Skin epidermis (tissue), 12 donors: ENCODE measurements around the gene C22orf23.
"Not testable (repeated sequence)": the region's sequence is repeated elsewhere in the genome, so short reads cannot be mapped to it uniquely, and the experiment has no call there.

ENCODE experiments used
- H3K27ac ChIP-seq, 21 experiments: fragments of 200-600 bp; sonication (generic) in 11 of 21; one replicate each; pipeline ENCODE4 v1.5.0; 2020; ENCODE audit warnings: mild to moderate bottlenecking in 3 of 21, inconsistent platforms in 2 of 21, moderate library complexity in 2 of 21
- H3K4me3 ChIP-seq, 7 experiments: fragments of 200-600 bp; sonication (generic) in 2 of 7; one replicate each; pipeline ENCODE4 v1.5.0; 2020; ENCODE audit warnings: inconsistent platforms in 2 of 7, mild to moderate bottlenecking in 2 of 7, moderate library complexity in 1 of 7

The C22orf23 gene

DNA sequence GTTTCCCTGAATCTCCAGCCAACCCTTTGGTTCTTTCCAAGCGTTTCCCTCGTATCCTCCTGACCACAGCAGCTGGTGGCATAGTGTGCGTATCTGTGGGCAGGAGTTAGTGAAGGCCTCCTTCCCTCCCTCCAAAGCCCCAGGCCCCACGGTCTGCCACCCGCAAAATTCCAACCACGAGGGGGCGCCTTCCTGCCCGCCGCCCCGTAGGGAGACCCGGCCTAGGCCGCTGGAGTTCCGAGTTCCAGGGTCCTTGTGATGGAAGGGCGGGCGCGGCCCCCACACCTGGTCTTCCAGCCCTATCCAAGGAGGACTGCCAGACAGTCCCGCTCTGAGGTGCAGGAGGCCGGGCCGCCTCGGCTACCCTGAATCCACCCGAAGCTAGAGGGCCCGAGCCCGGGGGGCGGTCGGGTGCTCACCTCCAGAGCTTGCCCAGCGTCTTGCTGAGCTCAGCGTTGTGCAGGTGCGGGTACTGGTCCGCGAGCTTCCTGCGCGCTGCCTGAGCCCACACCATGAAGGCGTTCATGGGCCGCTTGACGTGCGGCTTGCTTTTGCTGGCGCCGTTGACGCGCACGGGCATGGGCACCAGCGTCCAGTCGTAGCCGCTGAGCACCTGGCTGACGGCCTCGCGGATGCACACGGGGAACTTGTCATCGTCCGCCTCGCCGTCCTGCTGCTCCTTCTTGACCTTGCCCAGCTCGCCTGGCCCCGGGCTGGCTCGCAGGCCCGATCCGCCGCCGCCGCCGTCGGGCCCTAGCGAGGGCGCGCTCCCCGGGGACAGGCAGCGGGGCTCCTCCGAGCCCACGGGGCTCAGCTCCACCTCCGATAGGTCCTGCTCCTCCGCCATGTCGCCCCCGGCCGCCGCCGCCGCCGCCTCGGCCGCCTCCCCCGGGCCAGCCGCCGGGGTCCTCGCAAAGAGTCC lies 29.8 kb upstream of the C22orf23 start:
- Histone ChIP-seq H3K4me3 (peak overlapping the region in 1 of 7 experiments; percentile 1), H3K27ac (peak overlapping the region in 7 of 21 experiments; percentile 26 to 78 (median 48))

DNA sequence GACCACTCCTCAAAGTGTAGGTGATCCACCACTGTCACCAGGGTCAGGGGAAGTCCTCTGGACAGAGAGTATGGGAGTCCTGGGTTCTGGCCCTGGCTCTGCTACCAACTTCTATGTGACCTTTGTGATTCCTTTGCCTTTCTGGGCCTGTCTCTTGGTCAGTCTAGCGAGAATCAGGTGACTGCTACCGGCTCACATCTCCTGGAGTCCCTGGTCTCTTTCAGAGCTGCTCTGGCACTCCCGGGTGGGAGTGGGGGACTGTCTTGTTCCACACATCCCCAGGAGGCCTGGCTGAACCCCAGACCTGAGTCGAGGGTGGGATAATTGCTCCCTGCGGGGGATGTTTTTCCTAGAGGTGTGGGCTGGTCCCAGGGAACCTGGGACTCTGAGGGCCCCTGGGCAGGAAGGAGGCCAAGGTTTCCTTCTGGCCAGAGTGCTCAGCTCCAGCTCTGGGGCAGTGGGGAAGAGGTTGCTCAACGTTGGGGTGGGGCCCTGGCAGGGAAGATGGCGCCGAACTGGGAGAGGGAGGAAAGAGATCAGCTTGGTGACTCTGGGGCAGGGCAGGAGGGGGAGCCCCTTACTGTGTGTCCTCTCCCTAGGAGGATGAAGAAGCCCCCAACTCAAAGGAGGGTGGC lies 28.9 kb upstream of the C22orf23 start:
- H3K27ac ChIP-seq = peak overlapping the region in 5 of 21 experiments; percentile 13 to 78 (median 32)
- H3K4me3 ChIP-seq = no peak overlapping the region

DNA sequence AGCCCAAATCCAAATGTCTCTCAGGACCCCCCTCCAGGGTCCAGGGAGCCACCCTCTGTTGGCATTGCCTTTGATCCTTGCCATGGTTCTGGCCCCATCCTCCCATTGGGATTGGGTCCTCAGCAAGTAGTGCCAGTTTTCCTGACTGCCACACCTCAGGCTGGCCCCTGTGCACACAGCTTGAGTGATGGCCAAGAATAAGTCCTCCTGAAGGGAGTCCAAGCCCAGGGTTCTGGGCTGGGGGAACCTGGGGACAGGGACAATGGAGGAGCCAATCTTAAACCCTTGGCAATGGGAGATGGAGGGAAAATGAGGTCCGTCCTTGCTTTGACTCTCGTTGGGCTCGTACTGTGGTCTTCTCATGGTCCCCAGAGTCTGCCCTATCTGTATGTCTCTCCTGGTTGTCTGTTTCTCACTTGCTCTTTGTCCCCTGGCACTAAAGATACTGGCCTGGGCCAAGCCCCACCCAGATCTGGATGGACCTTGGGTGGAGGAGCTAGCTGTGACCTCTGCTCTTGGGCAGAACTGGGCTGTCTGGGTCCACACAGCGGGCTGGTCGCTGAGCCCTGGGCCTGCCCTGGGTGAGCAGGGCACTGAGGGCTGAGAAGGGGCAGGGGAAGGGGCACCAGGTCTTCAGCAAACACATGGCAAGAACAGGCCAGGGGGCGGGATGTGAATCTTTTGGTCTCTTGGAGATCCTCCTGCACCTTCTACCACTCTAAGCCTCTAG lies 28.0 kb upstream of the C22orf23 start:
- peak overlapping the region in 5 of 21 experiments; percentile 13 to 78 (median 32) for H3K27ac ChIP-seq
- no peak overlapping the region for H3K4me3 ChIP-seq

DNA sequence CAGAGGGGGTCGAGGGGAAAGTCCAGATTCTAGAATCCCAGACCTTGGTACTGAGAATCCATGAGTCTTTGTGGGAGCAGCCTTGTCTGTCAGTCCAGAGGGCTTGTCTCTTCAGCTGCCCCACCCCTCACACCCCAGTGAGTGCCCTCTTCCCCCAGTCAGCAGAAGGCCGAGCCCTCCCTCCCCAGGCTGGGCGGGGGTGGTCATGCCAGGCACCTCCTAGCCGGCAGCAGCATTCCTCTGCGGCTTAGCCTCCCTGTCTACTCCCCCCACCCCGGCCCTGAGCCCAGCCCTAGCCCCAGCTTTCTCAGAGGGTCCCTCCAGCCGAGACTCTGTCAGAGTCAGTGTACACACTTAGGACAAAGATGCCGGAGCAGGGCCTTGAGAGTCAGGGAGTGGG lies 26.4 kb upstream of the C22orf23 start:
- Histone ChIP-seq H3K4me3 (no peak overlapping the region), H3K27ac (peak overlapping the region in 2 of 21 experiments; percentile 19 to 41)

DNA sequence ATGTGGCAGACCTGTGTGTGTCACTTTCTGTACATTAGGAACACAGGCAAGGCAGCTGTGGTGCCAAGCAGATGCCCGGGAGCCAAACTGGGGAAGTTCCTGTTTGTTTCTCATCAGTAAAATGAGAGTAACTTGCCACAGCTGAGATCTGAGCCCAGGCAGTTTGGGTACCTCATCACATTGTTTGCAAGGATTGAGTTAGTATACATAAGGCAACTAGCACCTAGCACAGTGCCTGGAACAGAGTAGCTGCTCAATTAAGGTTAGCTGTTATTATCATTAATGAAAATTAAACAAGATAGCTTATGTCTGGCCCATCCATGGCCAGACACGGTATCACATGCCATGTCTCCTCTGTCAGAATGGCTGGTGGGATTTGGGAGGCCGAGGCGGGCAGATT lies 23.1 kb upstream of the C22orf23 start:
- Histone ChIP-seq H3K4me3 (no peak overlapping the region), H3K27ac (no peak overlapping the region)

DNA sequence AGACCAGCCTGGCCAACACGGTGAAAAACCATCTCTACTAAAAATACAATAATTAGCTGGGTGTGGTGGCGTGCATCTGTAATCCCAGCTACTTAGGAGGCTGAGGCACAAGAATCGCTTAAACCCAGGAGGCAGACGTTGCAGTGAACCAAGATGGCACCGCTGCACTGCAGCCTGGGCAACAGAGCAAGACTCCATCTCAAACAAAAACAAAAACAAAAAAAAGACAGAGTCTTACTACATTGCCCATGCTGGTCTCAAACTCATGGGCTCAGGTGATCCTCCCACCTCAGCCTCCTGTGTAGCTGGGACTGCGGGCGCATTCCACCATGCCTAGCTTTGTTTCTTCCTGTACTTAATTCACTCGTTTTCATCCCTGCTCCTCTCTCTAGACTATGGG lies 22.6 kb upstream of the C22orf23 start:
- not testable (repeated sequence) for H3K4me3 ChIP-seq, H3K27ac ChIP-seq

DNA sequence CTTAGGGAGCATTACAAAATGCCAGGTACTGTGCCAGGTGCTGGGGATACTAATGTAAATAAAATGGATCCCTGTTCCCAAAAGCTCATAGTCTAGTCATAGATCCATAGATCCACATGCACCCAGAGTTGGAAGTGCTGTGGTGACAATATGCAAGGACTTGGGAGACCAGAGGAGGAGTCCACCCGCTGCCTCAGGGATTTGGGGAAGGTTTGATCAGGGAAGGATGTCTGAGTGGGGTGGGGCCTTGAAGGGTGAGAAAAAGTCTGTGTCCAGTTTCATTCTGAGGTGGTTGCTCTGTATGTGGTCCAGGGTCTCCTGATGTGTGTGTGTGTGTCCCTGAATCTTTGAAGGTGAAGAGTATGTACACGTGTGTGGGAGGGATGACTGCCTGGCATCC lies 21.8 kb upstream of the C22orf23 start:
- H3K4me3 ChIP-seq = no peak overlapping the region
- H3K27ac ChIP-seq = no peak overlapping the region

DNA sequence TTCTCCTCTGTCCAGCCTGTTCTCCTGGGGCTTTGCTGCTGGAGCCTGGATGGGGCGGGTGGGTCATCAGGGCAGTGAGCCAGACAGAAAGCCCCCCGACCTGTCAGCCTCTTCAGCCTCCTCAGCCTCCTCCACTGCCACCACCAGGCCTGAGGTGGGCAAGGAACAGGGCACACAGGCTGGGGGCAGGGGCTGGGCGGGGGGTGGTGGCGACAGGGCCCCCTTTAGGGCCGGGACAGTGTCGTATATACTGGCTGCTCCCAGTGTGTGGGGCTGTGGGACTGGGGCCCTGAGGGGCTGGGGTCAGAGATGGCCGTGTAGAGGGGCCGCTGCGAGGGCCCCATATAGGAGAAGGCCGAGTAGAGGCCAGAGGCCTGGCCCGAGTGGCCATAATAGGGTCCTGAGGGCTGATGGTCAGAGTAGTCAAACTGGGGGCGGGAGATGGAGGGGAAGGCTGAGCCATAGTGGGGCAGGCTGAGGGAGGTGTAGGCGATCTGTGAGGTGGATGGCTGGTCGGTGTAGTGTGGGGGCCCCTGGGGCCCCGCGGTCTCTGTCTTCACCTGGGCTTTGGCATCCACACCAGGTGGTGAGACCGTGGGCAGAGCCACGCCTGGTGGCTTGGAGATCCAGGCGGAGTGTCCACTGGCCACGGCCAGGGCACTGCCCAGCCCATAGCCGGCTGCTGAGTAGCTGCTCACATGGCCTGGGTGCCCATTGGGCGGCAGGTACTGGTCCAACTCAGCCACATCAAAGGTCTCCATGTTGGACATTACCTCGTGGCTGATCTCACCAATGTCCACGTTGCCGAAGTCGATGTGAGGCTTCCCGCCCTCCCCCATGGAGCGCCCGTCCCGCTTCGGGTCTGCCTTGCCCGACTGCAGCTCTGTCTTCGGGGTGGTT lies 20.1 kb upstream of the C22orf23 start:
- Histone ChIP-seq H3K4me3 (no peak overlapping the region), H3K27ac (no peak overlapping the region)

DNA sequence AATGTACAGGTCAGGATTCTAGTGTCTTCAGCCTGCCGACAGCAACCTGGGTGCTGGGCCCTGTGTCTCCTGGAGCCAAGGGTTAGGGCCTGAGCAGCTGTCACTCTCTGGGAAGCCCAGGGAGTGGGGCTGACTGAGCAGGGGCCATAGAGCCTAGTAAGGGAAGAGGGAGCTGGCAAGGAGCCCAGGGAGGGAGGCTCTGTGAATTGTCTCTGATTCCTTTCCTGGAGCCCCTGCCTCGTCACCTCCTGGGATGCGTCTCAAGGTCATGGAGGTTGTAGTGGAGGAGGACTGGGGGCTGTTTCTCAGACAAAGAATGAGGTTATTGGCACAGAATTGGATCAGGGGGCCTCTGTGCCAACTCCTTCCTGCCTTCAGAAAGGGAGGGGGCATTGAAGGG lies 19.1 kb upstream of the C22orf23 start:
- H3K27ac ChIP-seq = no peak overlapping the region

DNA sequence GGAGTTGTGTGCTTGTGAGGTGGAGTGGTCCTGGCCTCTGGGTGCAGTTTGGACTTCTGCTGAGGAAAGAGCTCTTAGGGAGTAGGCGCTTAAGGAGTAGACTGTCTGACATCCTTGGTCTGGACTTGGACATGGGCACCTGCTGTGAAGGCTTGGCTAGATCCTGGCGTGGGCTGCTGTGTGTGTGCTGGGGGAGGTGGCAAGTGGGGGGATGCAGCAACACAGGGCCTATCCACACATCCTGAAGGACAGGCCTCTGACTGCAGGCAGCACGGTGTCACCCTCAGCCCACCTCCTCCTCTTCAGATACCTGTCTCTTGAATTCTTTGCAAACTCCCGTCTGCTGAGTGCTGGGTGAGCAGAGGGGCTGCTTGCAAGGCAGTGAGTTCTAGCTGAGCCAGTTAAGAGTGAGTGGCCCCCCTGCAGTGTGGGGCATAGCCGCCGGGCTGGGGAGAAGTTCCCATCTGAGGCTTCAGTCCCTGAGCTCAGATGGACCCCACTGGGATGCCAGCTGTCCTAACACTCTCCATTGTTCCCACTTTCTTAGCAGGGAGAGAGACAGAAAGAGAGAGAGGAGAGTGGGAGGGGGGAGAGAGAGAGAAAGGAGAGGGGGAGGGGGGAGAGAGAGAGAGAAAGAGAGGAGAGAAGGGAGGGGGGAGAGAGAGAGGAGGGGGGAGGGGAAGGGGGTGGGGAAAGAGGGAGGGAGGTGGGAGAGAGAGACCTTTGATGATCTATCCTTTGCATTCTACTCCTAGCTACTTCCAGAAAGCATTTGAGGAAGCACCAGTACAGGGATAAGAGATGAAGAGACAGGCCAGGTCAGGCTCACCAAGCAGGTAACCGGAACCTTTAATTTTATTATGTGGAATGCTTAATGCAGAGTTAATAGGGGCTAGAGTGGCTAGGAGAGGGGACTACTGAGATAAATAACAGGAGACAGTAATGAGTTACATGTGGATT lies 18.4 kb upstream of the C22orf23 start:
- H3K27ac ChIP-seq = no peak overlapping the region

More for the DNA sequence above, 19.1 kb upstream of the C22orf23 start:
- H3K4me3 ChIP-seq = no peak overlapping the region

DNA sequence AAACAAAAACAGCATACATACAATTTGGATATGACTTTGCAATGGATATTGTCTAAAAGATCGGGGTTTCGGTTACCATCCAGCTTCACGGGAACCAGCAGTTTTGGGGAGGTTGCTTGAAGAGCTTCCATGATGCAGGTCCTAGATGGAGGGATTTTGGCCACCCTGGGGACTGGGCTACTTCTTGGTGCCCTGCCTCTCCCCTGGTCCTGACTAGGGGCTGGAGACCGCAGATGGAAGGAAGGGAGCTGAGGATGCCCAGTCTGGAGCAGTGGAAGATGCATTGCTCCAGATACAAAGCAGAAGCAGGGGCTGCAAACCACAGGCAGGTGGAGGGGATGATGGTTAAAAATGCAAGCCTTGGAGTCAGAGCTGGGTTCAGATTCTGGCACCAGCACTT lies 17.5 kb upstream of the C22orf23 start:
- no peak overlapping the region for H3K4me3 ChIP-seq
- no peak overlapping the region for H3K27ac ChIP-seq

More for the DNA sequence above, 18.4 kb upstream of the C22orf23 start:
- no peak overlapping the region for H3K4me3 ChIP-seq

DNA sequence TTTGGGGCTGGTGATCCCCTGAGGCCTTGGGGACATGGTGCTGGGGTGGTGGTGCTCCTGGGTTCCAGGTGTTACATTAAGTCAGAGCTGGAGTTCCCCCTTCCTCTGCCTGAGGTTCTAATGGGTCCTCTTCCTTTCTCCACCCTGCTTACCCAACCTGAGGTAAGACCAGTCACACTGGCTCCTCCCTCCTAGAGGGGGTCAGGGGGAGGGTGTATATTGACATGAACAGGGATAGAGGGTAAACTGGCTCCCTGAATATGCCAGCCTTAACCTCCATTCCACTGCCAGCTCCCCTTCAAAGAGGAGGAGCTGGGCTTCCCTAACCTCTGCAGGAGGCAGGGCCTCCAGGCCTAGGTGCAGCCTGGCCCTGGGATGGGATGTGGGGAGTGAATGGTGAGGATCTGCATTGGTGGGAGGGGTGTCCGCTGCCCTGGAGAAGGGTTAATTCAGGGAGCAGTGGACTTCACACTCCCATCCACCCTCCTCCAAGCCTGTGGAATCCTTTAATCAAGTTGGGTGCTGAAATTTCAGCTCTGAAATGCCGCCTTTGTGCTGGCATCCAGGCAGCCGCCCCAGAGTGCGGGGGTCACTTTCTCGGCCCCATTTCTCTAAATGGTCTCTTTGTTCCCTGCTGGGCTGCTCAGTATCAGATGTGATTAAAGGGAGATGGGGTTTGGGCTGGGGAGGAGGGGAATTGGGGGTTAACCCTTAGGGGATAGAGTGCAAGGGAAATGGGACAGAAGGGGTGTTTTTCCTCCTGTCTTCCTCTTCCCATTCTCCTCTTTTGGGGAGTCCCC lies 15.3 kb upstream of the C22orf23 start:
- peak overlapping the region in 1 of 21 experiments; percentile 35 for H3K27ac ChIP-seq
- no peak overlapping the region for H3K4me3 ChIP-seq

DNA sequence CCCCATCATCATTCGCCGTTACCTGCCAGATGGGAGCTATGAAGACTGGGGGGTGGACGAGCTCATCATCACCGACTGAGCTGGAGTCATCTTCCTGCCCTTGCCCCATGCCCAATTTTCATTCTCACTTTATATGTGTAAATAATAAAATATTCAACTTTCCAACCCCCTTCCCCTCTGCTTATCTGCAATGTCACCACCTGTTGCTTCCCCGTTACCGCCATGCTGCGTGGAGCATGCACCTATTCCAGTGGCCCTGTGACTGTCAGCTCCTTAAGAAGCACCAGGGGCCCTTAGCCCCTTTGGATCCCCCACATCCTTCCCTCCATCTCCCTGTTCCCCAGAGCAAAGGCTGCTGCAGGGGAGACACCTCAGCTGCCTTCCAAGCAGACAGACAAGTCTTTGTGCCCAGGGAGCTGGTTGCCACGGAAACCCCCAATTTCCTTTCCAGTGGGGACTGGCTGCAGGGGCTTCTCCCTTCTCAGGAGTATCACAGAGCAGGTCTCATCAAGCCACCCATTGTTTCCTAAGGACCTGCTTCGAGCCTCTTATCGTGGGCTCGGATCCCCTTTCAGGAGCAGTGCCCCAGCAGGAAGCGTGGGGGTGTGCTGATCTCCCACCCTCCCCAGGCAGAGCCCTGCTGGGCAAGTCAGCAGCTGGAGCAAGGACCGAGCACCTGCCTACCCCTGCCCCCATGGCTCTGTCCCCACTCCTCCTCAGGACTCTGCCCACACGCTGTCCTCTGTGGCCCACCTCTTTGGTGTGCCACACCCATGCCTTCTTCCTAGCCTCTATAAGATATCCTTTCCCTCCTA lies 14.4 kb upstream of the C22orf23 start:
- Histone ChIP-seq H3K4me3 (no peak overlapping the region), H3K27ac (peak overlapping the region in 1 of 21 experiments; percentile 35)

DNA sequence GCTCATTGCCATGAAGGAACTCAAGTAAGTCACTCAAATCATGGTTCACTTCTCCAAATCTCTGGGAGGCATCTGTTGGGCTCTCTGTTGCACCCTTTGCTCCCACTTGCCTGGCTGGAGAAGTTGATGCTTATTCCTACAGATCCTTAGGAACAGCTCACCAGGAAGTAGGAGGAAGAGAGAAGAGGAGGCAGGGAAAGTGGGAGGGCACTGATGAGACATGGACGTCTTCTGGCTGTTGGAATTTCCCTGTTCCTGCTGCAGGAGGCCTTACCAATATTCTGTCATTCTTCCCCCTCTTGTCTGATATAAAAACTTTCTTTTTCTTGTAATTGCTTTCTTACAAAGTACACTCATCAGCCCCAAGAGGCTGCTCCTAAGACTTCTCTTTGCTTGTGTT lies 13.7 kb upstream of the C22orf23 start:
- no peak overlapping the region for H3K4me3 ChIP-seq
- no peak overlapping the region for H3K27ac ChIP-seq

DNA sequence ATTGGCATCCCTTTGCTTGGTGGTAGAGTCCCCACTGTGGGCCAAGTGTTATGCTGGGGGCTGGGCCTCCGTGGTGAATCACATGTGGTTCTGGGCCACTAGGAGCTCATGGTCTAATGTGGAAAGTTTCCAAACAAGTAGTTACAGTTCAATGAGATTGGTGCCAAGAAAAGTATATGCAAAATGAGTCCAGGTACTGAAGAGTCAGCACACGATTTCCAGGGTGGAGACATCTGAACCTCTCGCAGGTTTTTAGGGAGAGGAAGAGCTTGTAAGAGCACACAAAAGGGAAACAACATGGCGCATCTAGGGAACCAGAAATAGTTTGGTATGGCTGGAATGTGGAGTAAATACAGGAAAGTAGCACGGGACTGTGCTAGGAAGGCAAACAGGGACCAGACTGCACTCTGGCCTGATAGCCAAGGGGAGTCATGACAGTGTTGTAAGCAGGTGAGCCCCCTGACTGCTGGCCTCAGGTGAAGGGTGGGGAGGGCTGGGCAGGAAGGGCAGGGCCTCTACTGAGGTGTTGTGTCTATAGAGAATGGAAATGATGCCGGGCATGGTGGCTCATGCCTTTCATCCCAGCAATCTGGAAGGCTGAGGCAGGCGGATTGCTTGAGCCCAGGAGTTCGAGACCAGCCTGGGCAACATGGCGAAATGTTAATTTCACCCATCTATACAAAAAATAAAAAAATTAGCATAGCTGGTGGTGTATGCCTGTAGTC lies 12.7 kb upstream of the C22orf23 start:
- no peak overlapping the region for H3K4me3 ChIP-seq
- peak overlapping the region in 2 of 21 experiments; percentile 19 to 32 for H3K27ac ChIP-seq

DNA sequence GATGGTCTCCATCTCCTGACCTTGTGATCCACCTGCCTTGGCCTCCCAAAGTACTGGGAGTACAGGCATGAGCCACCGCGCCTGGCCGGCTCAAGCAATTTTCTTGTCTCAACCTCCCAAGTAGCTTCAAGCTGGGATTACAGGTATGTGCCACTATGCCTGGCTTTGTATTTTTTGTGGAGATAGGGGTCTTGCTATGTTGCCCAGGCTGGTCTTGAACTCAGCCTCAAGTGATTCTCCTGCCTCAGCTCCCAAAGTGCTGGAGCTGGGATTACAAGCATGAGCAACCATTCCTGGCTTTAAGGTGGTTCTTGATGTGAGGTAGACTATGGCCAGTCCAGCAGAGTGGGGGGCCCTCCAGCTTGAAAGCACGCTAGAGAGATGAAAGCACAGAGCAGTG lies 7.7 kb upstream of the C22orf23 start:
- Histone ChIP-seq H3K27ac (no peak overlapping the region), H3K4me3 (no peak overlapping the region)
